ENCODE measurements around the gene PAK4. TPM values are rescaled to one million over a fixed set of nuclear protein-coding genes. Genes with fewer than 3 reads are reported as not detected.

Gene PAK4
- total RNA-seq, 4 donors from 2014 or later, result 20.7 to 25.3 (median 23.6) TPM

- Histone ChIP-seq H3K4me1 (peaks cover 24% of the 10 kb centered on the region), H3K36me3 (peaks cover 77% of the 10 kb centered on the region), H3K4me3 (no peak overlapping the region), H3K27me3 (no peaks in the 10 kb centered on the region), H3K27ac (no peak overlapping the region), H3K9me3 (no peaks in the 10 kb centered on the region)
- 81% methylated on average over 25 of the region's 27 CpGs for WGBS
- DNase-seq (ENCODE audit: low spot score in 2 of 2), result no peak
- no peak for TF ChIP-seq POLR2A (IDR thresholded peaks at IDR 0.05)
- TF ChIP-seq CTCF (IDR thresholded peaks at IDR 0.05), result no peak
- TF ChIP-seq EP300 (IDR thresholded peaks at IDR 0.05), result no peak
- TF ChIP-seq POLR2AphosphoS5 (IDR thresholded peaks at IDR 0.05), result no peak
Measured at GRCh38 chr19:39171479-39172465, 46.2 kb downstream of the PAK4 start.

- no peaks in the 10 kb centered on the region for H3K9me3 ChIP-seq
- H3K27ac ChIP-seq, result no peak overlapping the region
- H3K4me1 ChIP-seq, result peaks cover 13% of the 10 kb centered on the region
- H3K27me3 ChIP-seq, result no peaks in the 10 kb centered on the region
- TF ChIP-seq EP300 (IDR thresholded peaks at IDR 0.05), result no peak
- TF ChIP-seq CTCF (IDR thresholded peaks at IDR 0.05), result no peak
- no peak for TF ChIP-seq POLR2A (IDR thresholded peaks at IDR 0.05)
- TF ChIP-seq POLR2AphosphoS5 (IDR thresholded peaks at IDR 0.05), result no peak
- H3K4me3 ChIP-seq, result no peak overlapping the region
- WGBS, result 93% methylated on average over 28 of the region's 45 CpGs
- no peak for DNase-seq (ENCODE audit: low spot score in 2 of 2)
- H3K36me3 ChIP-seq, result peaks cover 88% of the 10 kb centered on the region
Measured at GRCh38 chr19:39172700-39173501, 47.3 kb downstream of the PAK4 start.

GRCh38 chr19:39173502-39173991, 48.0 kb downstream of the PAK4 start:
- Histone ChIP-seq H3K4me3 (no peak overlapping the region), H3K9me3 (no peaks in the 10 kb centered on the region), H3K4me1 (peaks cover 7% of the 10 kb centered on the region), H3K27ac (no peak overlapping the region), H3K36me3 (peaks cover 93% of the 10 kb centered on the region), H3K27me3 (no peaks in the 10 kb centered on the region)
- DNase-seq (ENCODE audit: low spot score in 2 of 2), result no peak
- 98% methylated on average over 11 of the region's 25 CpGs for WGBS
- TF ChIP-seq POLR2A (IDR thresholded peaks at IDR 0.05) (no peak), POLR2AphosphoS5 (IDR thresholded peaks at IDR 0.05) (no peak), EP300 (IDR thresholded peaks at IDR 0.05) (no peak), CTCF (IDR thresholded peaks at IDR 0.05) (no peak)

GRCh38 chr19:39174142-39174541, 48.6 kb downstream of the PAK4 start:
- H3K4me3 ChIP-seq, result no peak overlapping the region
- H3K27ac ChIP-seq, result no peak overlapping the region
- TF ChIP-seq CTCF (IDR thresholded peaks at IDR 0.05), result no peak
- TF ChIP-seq POLR2A (IDR thresholded peaks at IDR 0.05), result no peak
- no peak for TF ChIP-seq POLR2AphosphoS5 (IDR thresholded peaks at IDR 0.05)
- no peak for TF ChIP-seq EP300 (IDR thresholded peaks at IDR 0.05)
- no peaks in the 10 kb centered on the region for H3K9me3 ChIP-seq
- 93% methylated on average over 15 of the region's 16 CpGs for WGBS
- DNase-seq (ENCODE audit: low spot score in 2 of 2), result no peak
- peaks cover 97% of the 10 kb centered on the region for H3K36me3 ChIP-seq
- H3K27me3 ChIP-seq, result no peaks in the 10 kb centered on the region
- H3K4me1 ChIP-seq, result peaks cover 7% of the 10 kb centered on the region

Data from suprapubic skin (tissue), 4 donors.